H54 (cell line): ENCODE results near the gene SYNPO.

Experiments used
- DNase-seq: peaks from one replicate; pipeline ENCODE4 v3.0.0; 2011; ENCODE audit warnings: low spot score, mixed read lengths; ENCODE audit not compliant: insufficient read length
- FAIRE-seq: peaks from 3 replicates; lab custom pipeline; 2011; peaks lifted over from hg19 to GRCh38; lab: Jason Lieb, UNC
- POLR2A ChIP-seq: IDR thresholded peaks from 2 replicates; pipeline ENCODE4 v1.6.1; 2011; ENCODE audit warnings: low read depth, mild to moderate bottlenecking, low read length

SYNPO gene

GRCh38 chr5:150613991-150614660, 26.3 kb upstream of the SYNPO start:
- FAIRE-seq (no peak), DNase-seq (no peak)
- TF ChIP-seq POLR2A, result no peak

GRCh38 chr5:150614661-150615060, 25.8 kb upstream of the SYNPO start:
- FAIRE-seq, result no peak
- no peak for TF ChIP-seq POLR2A
- no peak for DNase-seq

- FAIRE-seq (no peak), DNase-seq (no peak)
- no peak for TF ChIP-seq POLR2A
These were observed 25.2 kb upstream of the SYNPO start for GRCh38 chr5:150615141-150615699.

GRCh38 chr5:150616024-150616470, 24.4 kb upstream of the SYNPO start:
- TF ChIP-seq POLR2A, result no peak
- FAIRE-seq (no peak), DNase-seq (no peak)

- TF ChIP-seq POLR2A, result no peak
- FAIRE-seq (no peak), DNase-seq (no peak)
These were observed 24.0 kb upstream of the SYNPO start for GRCh38 chr5:150616506-150616905.

- DNase-seq (no peak), FAIRE-seq (no peak)
- TF ChIP-seq POLR2A, result no peak
These were observed 22.3 kb upstream of the SYNPO start for GRCh38 chr5:150618163-150618562.

GRCh38 chr5:150618588-150619281, 21.7 kb upstream of the SYNPO start:
- TF ChIP-seq POLR2A, result no peak
- no peak for FAIRE-seq
- no peak for DNase-seq

GRCh38 chr5:150619359-150620230, 20.9 kb upstream of the SYNPO start:
- TF ChIP-seq POLR2A, result no peak
- FAIRE-seq (no peak), DNase-seq (no peak)

GRCh38 chr5:150621301-150621700, 19.2 kb upstream of the SYNPO start:
- no peak for FAIRE-seq
- DNase-seq, result no peak
- no peak for TF ChIP-seq POLR2A

- no peak for FAIRE-seq
- TF ChIP-seq POLR2A, result no peak
- DNase-seq, result no peak
These were observed 18.3 kb upstream of the SYNPO start for GRCh38 chr5:150622157-150622556.

- TF ChIP-seq POLR2A, result no peak
- no peak for FAIRE-seq
- no peak for DNase-seq
These were observed 17.1 kb upstream of the SYNPO start for GRCh38 chr5:150623152-150623877.

GRCh38 chr5:150623878-150624216, 16.6 kb upstream of the SYNPO start:
- no peak for TF ChIP-seq POLR2A
- FAIRE-seq (no peak), DNase-seq (no peak)
